Panc1 (cell line): ENCODE measurements around the gene TFG. TPM values are rescaled to one million over a fixed set of nuclear protein-coding genes. Genes with fewer than 3 reads are reported as not detected.

Source experiments
- ATAC-seq: fragments of 200-7000 bp; cut with Tn5 transposase; 2 replicates; pipeline ENCODE4 v1.9.1; 2020; ENCODE audit warnings: mild to moderate bottlenecking, moderate library complexity
- BruUV-seq: library from RNA; stranded (reverse); fragments of 400-500 nt; replicated peaks from 2 replicates; lab custom pipeline; 2021; lab: Mats Ljungman, UMichigan
- CTCF ChIA-PET: fragments of 300-600 bp; sonication (Branson Sonifier 250); formaldehyde crosslinking; loops from one replicate; lab custom pipeline; 2022; ENCODE audit warnings: antibody characterized with exemption; lab: Charles Lee
- POLR2A ChIA-PET: fragments of 300-600 bp; sonication (Branson Sonifier 250); formaldehyde crosslinking; loops from one replicate; lab custom pipeline; 2022; ENCODE audit warnings: antibody characterized with exemption; lab: Charles Lee
- DNase-seq: peaks from one replicate; pipeline ENCODE4 v3.0.0-alpha.2; 2010; ENCODE audit warnings: low read depth, low spot score
- H3K27ac ChIP-seq: 2 replicates; pipeline ENCODE4 v1.5.1; 2011; ENCODE audit warnings: mild to moderate bottlenecking, low read length, inconsistent platforms
- H3K27me3 ChIP-seq: fragments of 200-500 bp; sonication (Bioruptor generic); 2 replicates; pipeline ENCODE4 v1.6.0; 2014; ENCODE audit warnings: low read length, inconsistent platforms; ENCODE audit not compliant: control insufficient read depth, insufficient read depth
- H3K36me3 ChIP-seq: fragments of 200-500 bp; sonication (Bioruptor generic); 2 replicates; pipeline ENCODE4 v1.5.1; 2014; ENCODE audit warnings: inconsistent platforms, mild to moderate bottlenecking, low read length, moderate library complexity; ENCODE audit not compliant: control insufficient read depth, insufficient read depth
- H3K4me1 ChIP-seq: 2 replicates; pipeline ENCODE4 v1.5.1; 2011; ENCODE audit warnings: inconsistent platforms, mild to moderate bottlenecking, low read length, moderate library complexity; ENCODE audit not compliant: control insufficient read depth, insufficient read depth
- H3K4me3 ChIP-seq, 2 experiments: 2 replicates each; pipeline ENCODE4 v1.5.1; 2011 to 2012; ENCODE audit warnings: low read depth in 2 of 2, low read length in 2 of 2, mild to moderate bottlenecking in 2 of 2, inconsistent platforms in 1 of 2, moderate library complexity in 1 of 2
- H3K9me3 ChIP-seq: fragments of 200-500 bp; sonication (Bioruptor generic); 2 replicates; pipeline ENCODE4 v1.5.1; 2014; ENCODE audit warnings: low read depth, mild to moderate bottlenecking, inconsistent platforms, low read length, moderate library complexity; ENCODE audit not compliant: control insufficient read depth, insufficient read depth
- POLR2AphosphoS5 ChIP-seq: IDR thresholded peaks from 2 replicates; pipeline ENCODE4 v1.6.1; 2012; ENCODE audit warnings: mild to moderate bottlenecking, low read depth, low read length, moderate library complexity
- SIN3A ChIP-seq: IDR thresholded peaks from 2 replicates; pipeline ENCODE4 v1.6.1; 2012; ENCODE audit warnings: low read depth, mild to moderate bottlenecking, low read length, moderate library complexity, borderline replicate concordance; ENCODE audit not compliant: insufficient read depth
- TCF7L2 ChIP-seq: IDR thresholded peaks from 2 replicates; pipeline ENCODE4 v1.6.1; 2011; ENCODE audit warnings: mild to moderate bottlenecking, low read depth, low read length, inconsistent platforms
- in situ Hi-C: cut with HindIII; loops from 2 replicates; pipeline ENCODE4 v1.10.0; 2016; ENCODE audit warnings: low sequenced_read_pairs, low pct_unique_long_range_greater_than_20kb
- intact Hi-C: fragments of 100-400 bp; cut with micrococcal nuclease; formaldehyde crosslinking; loops from one replicate; pipeline ENCODE4 v1.10.0; 2022; ENCODE audit not compliant: unreplicated experiment
- total RNA-seq: library from RNA; stranded (reverse); gene quantifications from one replicate; pipeline ENCODE4 v1.2.1, GENCODE V29; 2021; ENCODE audit not compliant: unreplicated experiment
- TF ChIP-seq, protein P1 (sequence below): fragments of 450-650 bp; IDR thresholded peaks from 2 replicates; pipeline ENCODE4 v1.5.1; 2017; ENCODE audit warnings: mild to moderate bottlenecking
- TF ChIP-seq, protein P2 (sequence below), 2 experiments: IDR thresholded peaks; 2 replicates each; pipeline ENCODE4 v1.6.1; 2011 to 2012; ENCODE audit warnings: low read depth in 2 of 2, control low read depth in 1 of 2, low read length in 1 of 2, mild to moderate bottlenecking in 1 of 2, moderate library complexity in 1 of 2; ENCODE audit not compliant: insufficient read depth in 1 of 2

Gene TFG
- total RNA-seq, 1 experiment from 2014 or later, result 159 TPM

DNA sequence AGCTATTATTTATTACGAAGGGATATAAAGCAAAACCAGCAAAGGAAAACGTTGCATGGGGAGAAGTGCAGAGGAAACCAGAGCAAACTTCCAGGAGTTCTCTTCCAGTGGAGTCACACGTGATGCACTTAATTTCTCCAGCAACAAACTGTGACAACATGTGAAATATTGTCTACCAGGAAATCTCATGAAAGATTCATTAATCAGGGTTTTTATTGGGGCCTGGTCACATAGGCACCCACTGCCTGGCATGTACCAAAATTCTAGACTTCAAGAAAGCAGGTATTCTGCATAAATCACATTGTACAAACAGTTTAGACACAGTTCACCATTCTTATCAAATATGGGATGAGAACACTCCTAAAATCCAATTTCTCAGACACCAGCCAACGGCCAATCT, 5.4 kb upstream of the TFG start:
- DNase-seq (no peak), ATAC-seq (no peak)
- H3K36me3 ChIP-seq, result no peaks in the 10 kb centered on the region
- CTCF ChIA-PET, result no interaction called here
- POLR2A ChIA-PET, result no interaction called here
- TF ChIP-seq, protein P1, sequence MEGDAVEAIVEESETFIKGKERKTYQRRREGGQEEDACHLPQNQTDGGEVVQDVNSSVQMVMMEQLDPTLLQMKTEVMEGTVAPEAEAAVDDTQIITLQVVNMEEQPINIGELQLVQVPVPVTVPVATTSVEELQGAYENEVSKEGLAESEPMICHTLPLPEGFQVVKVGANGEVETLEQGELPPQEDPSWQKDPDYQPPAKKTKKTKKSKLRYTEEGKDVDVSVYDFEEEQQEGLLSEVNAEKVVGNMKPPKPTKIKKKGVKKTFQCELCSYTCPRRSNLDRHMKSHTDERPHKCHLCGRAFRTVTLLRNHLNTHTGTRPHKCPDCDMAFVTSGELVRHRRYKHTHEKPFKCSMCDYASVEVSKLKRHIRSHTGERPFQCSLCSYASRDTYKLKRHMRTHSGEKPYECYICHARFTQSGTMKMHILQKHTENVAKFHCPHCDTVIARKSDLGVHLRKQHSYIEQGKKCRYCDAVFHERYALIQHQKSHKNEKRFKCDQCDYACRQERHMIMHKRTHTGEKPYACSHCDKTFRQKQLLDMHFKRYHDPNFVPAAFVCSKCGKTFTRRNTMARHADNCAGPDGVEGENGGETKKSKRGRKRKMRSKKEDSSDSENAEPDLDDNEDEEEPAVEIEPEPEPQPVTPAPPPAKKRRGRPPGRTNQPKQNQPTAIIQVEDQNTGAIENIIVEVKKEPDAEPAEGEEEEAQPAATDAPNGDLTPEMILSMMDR, result no peak
- TF ChIP-seq POLR2AphosphoS5, result no peak
- no peak for TF ChIP-seq SIN3A
- no peak for TF ChIP-seq TCF7L2
- TF ChIP-seq, protein P2, sequence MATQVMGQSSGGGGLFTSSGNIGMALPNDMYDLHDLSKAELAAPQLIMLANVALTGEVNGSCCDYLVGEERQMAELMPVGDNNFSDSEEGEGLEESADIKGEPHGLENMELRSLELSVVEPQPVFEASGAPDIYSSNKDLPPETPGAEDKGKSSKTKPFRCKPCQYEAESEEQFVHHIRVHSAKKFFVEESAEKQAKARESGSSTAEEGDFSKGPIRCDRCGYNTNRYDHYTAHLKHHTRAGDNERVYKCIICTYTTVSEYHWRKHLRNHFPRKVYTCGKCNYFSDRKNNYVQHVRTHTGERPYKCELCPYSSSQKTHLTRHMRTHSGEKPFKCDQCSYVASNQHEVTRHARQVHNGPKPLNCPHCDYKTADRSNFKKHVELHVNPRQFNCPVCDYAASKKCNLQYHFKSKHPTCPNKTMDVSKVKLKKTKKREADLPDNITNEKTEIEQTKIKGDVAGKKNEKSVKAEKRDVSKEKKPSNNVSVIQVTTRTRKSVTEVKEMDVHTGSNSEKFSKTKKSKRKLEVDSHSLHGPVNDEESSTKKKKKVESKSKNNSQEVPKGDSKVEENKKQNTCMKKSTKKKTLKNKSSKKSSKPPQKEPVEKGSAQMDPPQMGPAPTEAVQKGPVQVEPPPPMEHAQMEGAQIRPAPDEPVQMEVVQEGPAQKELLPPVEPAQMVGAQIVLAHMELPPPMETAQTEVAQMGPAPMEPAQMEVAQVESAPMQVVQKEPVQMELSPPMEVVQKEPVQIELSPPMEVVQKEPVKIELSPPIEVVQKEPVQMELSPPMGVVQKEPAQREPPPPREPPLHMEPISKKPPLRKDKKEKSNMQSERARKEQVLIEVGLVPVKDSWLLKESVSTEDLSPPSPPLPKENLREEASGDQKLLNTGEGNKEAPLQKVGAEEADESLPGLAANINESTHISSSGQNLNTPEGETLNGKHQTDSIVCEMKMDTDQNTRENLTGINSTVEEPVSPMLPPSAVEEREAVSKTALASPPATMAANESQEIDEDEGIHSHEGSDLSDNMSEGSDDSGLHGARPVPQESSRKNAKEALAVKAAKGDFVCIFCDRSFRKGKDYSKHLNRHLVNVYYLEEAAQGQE (IDR thresholded peaks at IDR 0.05; ENCODE audit: insufficient read depth in 1 of 2, low read depth in 2 of 2, low read length in 1 of 2), result no peak
- BruUV-seq, result no TSS peak
- intact Hi-C loops (no loop called here), in situ Hi-C loops (no loop called here)
- no peak overlapping the region for H3K27ac ChIP-seq
- peaks cover 8% of the 10 kb centered on the region; the same call in 1 of the 2 replicates for H3K9me3 ChIP-seq
- peaks cover 6% of the 10 kb centered on the region; the same call in 1 of the 2 replicates for H3K4me1 ChIP-seq
- H3K27me3 ChIP-seq, result peaks cover 2% of the 10 kb centered on the region
- H3K4me3 ChIP-seq, result no peak overlapping the region

DNA sequence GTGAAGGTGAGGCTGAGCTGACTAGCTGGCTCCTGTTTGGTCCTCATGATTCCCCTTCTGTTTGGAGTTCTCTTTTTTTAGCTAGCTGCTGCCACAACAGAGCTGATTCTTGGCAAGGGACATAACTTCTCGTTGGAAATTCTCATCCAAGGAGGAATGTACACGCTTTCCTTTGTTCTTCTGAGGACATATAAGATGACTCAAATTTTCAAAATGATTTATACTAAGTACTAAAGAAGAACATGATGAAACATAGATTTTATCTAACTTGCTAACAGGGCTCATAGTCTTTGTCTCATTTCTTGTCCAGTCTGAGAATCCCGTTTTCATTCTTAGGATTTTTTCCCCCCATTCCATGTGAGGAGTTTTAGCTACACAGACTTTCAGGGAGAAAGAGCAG, 2.9 kb upstream of the TFG start:
- no peaks in the 10 kb centered on the region; the same call in 1 of the 2 replicates for H3K27me3 ChIP-seq
- ATAC-seq (no peak), DNase-seq (no peak)
- in situ Hi-C loops (no loop called here), intact Hi-C loops (no loop called here)
- H3K4me3 ChIP-seq, result no peak overlapping the region
- ChIA-PET POLR2A (no interaction called here), CTCF (interaction anchor here (0.6 kb wide), 2 partner anchors 9 to 376 kb away, joined by 3 to 5 read pairs; no protein-coding TSS in a partner anchor)
- no peak for TF ChIP-seq SIN3A
- TF ChIP-seq, protein P2 (IDR thresholded peaks at IDR 0.05; ENCODE audit: insufficient read depth in 1 of 2, low read depth in 2 of 2, low read length in 1 of 2), result no peak
- no peak for TF ChIP-seq POLR2AphosphoS5
- no peak for TF ChIP-seq TCF7L2
- TF ChIP-seq, protein P1, result no peak
- H3K9me3 ChIP-seq, result peaks cover 8% of the 10 kb centered on the region; the same call in 1 of the 2 replicates
- no peak overlapping the region for H3K27ac ChIP-seq
- peaks cover 7% of the 10 kb centered on the region; the same call in 1 of the 2 replicates for H3K4me1 ChIP-seq
- BruUV-seq, result no TSS peak
- peaks cover 3% of the 10 kb centered on the region; the same call in 1 of the 2 replicates for H3K36me3 ChIP-seq
